SH-SY5Y (cell line): ENCODE data around the gene SIK3.

Experiments used
- GATA2 ChIP-seq: IDR thresholded peaks from 2 replicates; pipeline ENCODE4 v1.6.1; 2011; ENCODE audit warnings: mild to moderate bottlenecking, low read depth, low read length
- GATA3 ChIP-seq: IDR thresholded peaks from 2 replicates; pipeline ENCODE4 v1.6.1; 2011; ENCODE audit warnings: low read depth, mild to moderate bottlenecking, low read length, moderate library complexity

SIK3 gene

DNA sequence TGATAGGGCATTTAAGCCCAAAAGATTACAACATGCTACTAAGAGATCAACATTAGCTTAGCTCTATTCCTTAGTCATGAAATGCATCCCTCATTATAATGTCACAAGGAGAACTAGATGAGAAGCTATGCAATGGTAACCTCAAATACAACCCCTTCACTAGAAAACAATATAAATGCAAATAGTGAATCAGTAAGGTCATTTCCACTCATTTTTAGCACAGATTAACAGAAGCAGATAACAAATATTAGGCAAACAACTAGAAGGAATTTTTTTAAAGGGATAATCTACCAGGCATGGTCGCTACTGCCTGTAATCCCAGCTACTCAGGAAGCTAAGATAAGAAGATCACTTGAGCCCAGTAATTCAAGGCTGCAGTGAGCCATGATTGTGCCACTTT is 28.2 kb downstream of the SIK3 start:
- TF ChIP-seq GATA2 (no peak), GATA3 (no peak)

DNA sequence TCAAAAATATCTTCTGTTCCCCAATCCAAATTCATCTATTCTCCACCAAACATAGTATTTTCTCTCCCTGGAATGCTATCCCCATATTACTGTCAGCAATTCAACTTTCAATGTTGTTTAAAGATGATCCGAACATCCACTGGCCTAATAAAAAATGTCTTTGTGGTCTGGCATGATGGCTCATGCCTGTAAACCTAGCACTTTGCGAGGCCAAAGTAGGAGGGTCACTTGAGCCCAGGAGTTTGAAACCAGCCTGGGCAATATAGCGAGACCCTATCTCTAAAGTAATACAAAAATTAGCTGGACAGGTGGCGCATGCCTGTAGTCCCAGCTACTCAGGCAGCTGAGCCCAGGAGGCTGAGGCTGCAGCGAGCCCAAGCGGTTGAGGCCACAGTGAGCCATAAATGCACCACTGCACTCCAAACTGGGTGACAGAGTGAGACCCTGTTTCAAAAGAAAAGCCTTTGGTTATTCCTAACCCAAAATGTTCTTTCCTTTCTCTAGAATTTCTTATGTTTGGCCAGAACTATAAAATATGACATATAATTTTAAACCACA is 29.8 kb downstream of the SIK3 start:
- no peak for TF ChIP-seq GATA2
- no peak for TF ChIP-seq GATA3

DNA sequence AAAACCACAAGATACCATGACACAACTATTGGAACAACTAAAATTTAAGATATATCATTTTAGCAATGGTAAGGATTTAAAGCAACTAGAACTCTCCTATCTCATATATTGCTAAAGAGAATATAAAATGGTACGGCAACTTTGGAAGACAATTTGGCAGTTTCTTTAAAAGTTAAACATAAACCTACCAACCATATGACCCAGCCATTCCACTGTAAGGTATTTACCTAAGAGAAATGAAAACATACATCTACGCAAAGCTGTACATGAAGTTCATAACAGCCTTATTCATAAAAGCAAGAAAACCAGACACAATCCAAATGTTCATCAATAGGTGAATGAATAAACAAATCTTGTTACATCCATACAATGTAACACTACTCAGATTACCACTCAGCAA is 31.3 kb downstream of the SIK3 start:
- TF ChIP-seq GATA2 (no peak), GATA3 (no peak)

DNA sequence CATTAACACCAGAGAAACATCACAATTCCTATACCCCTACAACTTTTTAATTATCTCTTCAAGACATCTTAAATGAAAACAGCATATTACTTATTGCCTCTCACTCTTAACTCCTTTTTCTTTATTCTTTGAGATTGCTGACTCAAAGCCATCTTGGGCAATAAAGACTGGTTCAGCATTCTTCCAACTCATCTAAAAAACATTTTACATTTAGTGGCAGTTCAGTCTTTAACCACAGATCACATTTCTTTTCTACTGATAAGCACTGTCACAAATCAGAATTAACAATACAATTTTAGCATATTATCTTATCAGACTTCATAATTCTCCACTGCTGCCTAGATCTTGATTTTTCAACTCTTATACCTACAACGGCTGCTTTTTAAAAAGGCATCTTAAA is 34.0 kb downstream of the SIK3 start:
- TF ChIP-seq GATA2 = no peak
- TF ChIP-seq GATA3 = no peak

DNA sequence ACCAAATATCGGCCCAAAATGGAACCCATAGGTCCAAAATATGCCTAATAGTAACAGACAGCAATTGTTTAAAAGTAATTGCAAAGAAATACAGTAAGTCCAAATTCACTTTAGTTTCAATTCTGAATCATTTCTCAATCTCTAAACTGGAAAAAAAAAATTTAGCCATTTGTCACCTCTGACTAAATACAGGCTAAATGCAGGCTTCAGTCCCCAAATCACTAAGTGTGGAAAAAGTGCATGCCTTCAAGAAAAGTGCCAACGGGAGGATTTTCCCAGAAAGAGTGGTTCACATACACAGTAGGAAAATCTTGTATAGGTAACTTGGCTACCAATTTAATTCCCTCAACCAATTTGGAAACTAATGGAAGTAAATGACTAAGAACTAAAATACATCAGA is 35.7 kb downstream of the SIK3 start:
- no peak for TF ChIP-seq GATA3
- no peak for TF ChIP-seq GATA2

DNA sequence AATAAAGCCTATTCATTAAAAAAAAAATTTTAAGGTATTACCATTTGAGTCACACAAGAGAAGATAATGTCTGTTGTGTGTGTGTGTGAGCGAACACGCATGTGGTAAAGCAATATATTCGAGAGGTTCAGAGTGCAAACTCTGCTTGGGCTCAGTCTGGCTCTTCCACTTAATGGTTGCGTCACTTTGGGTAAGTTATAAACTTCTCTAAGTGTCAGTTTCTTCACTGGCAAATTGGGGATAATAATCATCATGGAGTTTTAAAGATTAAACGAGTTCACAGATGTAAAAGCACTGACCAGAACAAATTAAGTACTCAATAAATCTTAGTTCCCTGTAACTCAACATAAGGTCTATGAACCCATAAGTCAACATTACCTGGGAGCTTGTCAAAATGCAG is 37.0 kb downstream of the SIK3 start:
- TF ChIP-seq GATA2 = no peak
- TF ChIP-seq GATA3 = no peak

DNA sequence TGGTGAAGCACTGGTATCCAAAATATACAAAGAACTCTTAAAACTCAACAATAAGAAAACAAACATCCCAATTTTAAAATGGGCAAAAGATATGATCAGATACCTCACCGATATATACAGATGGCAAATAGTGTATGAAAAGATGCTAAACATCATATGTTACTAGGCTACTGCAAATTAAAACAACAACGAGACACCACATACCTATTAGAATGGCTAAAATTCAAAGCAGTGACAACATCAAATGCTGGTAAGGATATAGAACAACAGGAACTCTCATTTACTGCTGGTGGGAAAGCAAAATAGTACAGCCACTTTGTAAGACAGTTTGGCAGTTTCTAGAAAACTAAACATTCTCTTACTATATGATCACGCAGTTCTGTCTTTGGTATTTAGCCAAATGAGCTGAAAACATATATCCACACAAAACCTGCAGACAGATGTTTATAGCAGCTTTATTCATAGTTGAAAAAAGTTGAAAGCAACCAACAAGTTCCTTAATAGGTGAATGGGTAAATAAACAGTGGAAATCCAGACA is 38.5 kb downstream of the SIK3 start:
- TF ChIP-seq GATA3 = no peak
- TF ChIP-seq GATA2 = no peak

DNA sequence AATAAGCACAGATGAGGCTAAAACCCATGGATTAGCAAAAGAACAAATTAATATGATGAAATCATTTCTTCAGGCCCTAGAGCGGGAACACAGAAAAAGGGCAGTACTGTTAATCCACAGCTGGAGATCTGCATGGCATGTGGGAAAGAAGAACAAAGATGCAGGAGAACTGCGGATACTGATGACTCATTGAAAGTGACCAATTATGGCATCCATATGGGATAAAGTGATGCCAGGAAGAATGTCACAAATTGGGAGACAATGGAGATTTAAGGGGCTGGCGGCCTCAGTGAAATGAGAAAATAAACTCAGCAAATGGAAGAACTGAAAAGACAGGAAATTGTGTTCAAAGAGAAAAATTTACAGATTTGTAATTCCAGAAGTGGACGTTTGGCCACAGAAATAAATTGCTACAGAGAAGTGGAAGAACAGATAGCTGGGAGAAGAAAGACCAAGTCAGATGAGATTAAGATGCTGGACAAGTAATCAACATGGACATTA is 39.4 kb downstream of the SIK3 start:
- TF ChIP-seq GATA3 (no peak), GATA2 (no peak)

DNA sequence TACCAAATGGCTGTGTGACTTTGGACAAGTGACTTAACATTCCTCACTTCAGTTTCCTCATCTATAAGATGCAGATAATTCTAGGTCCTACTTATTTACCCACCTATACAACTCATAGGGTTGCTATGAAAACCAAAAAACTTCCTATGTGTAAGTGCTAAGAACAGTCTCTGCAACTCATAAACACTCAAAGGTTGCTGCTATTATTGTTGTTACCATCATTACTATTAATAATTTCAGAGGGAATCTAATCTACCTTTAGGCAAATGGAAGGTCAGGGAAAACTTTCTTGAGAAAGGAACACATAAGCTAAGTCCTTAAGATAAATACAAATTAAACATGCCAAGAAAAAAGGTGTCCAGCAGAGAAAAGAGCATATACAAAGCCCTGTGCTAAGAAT is 40.5 kb downstream of the SIK3 start:
- TF ChIP-seq GATA2 (no peak), GATA3 (no peak)

DNA sequence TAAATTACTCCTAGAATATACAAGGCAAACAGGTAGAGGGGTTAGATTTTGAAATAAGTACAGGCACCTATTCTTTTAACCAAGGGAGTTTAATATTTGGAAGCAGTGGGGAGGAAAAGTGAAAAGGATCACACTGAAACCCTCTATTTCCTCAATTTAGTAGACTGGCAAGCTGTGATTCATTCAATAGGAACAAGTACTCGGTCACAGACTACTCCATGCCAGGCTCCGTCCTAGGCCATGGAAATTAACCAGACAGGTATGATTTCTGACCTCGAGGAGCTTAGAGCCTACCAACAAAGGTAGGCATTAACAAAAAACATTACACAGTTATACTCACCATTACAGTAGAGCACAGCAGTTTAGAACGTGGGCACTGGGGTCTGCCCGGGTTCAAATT is 40.9 kb downstream of the SIK3 start:
- TF ChIP-seq GATA2 (no peak), GATA3 (no peak)

DNA sequence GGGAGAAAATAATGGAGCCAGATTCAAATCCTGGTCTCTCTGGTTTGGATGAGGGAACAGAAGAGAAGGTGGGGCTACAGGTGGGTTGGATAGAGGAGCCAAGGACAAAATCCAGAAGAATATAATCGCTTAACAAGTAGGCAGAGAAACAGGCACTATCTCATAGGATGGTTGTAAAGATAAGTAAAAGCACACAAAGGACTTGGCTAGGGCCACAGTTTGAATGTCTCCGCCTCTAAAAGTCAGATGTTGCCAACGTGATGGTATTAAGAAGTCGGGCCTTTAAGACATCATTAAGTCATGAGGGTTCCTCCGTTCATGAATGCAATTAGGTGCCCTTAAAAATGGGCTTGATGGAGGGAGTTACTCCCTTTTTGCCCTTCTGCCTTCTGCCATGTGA is 42.8 kb downstream of the SIK3 start:
- TF ChIP-seq GATA2 = no peak

DNA sequence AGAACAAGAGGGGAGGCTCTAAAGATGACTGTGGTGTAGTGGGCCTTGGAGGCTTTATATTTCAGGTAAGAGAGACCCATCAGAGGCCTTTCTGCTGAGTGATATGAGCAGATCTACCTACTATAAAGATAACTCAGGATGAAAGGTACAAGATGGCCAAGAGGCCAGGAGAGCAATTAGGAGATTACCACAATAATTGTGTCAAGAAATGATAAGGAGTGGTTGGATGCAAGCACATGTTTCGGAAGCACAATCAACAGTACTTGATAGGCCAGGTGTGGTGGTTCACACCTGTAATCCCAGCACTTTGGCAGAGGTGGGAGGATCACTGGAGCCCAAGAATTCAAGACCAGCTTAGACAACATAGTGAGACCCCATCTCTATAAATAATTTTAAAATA is 43.8 kb downstream of the SIK3 start:
- TF ChIP-seq GATA2 (no peak), GATA3 (no peak)

DNA sequence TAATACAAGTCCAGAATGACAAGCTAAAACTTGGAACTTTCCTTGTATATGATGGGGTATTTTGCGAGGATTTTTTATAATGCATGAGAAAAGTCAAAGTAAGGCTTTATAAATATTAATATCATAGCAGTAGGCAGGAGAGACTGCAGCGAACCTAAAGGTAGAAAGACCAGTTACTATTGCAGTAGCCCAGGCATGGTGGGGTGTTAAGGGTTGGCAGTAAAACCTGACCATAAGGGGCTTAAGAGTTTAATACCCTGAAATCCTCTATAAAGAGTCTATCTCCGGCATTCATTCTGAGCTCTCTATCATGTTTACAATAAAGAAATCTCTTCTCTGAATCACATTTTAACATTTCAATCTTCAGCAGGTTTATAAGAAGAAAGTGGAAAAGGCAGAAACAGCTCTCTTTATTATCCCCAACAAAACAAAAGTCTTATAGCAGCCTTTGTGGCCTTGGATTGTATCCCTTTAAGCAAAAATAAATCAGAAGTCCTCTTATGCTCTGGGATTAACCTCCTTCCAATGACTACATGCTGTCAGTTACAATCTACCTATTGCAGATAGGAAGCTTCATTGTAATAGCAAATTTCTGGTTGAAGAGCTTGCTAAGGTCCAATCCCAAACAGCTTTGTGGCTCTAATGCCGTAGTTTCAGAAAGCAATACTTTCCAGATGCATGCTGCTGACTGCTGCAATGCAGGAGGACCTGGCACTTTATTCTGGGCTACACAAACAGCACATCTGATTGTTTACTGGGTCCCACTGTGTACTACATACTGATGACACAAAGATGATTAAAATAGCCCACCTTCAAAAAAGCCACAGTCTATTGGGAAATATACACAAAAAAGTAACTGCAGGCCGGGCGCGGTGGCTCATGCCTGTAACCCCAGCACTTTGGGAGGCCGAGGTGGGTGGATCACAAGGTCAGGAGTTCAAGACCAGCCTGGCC is 45.8 kb downstream of the SIK3 start:
- TF ChIP-seq GATA3 (no peak), GATA2 (no peak)

DNA sequence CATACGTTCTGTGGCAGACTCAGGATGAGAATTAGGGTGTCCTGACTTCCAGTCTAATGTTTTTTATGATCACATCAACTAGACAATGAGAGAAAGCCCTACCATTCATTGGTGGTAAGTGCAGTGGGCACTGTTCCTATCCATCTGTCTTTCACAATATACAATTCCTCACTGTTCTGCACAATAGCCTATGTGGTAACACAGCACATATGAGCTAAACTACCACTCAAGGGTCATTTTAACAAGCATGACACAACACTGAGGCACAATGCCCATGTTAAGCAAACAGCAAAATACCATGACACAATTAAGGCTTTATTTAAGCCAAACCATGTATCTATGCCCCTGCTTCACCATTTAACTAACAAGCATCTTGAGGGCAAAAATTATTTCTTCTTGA is 52.3 kb downstream of the SIK3 start:
- TF ChIP-seq GATA3 = no peak
- TF ChIP-seq GATA2 = no peak

DNA sequence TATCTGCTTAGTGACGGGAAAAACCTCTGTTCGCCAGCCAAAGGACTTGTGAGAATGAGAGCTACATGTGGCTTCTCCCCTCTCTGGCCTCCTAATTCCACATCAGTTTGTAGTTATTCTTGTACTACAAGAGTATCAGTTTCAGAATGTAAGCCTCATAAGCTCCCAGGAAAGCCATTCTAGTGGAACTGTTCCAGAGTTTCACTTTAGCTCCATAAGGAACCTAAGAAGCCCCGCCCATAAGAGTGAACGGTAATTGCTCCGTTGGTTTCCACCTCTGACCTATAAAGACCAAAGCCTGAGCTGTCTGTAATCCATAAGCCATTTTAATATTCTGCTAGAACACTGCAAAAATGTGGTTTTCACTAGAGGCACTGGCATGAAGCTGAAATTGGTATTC is 53.0 kb downstream of the SIK3 start:
- TF ChIP-seq GATA3 (no peak), GATA2 (no peak)
